Activated CD4-positive, alpha-beta T cell treated with anti-CD3 and anti-CD28 coated beads for 36 hours (primary cell): ENCODE measurements around the gene CRYBA2. TPM values are rescaled to one million over a fixed set of nuclear protein-coding genes. Genes with fewer than 3 reads are reported as not detected.

Experiments used
- ATAC-seq: fragments of 200-7000 bp; cut with Tn5 transposase; one replicate; pipeline ENCODE4 v1.10.0; 2021; ENCODE audit warnings: mild to moderate bottlenecking, moderate library complexity
- CTCF ChIA-PET: fragments of 350-600 bp; sonication (Branson Sonifier 250); formaldehyde crosslinking; loops from one replicate; lab custom pipeline; 2021; ENCODE audit warnings: antibody characterized with exemption; lab: Charles Lee
- POLR2A ChIA-PET: fragments of 350-600 bp; sonication (Branson Sonifier 250); formaldehyde crosslinking; loops from one replicate; lab custom pipeline; 2021; ENCODE audit warnings: antibody characterized with exemption, inconsistent platforms; lab: Charles Lee
- DNase-seq: peaks from one replicate; pipeline ENCODE4 v3.0.0-alpha.2; 2020
- H3K27ac Mint-ChIP-seq: one replicate; pipeline ENCODE4 v1.8.0; 2021; ENCODE audit warnings: mixed read lengths
- H3K27me3 Mint-ChIP-seq: one replicate; pipeline ENCODE4 v1.8.0; 2021; ENCODE audit warnings: mixed read lengths
- H3K36me3 Mint-ChIP-seq: one replicate; pipeline ENCODE4 v1.8.0; 2021; ENCODE audit warnings: low read depth, mixed read lengths
- H3K4me1 Mint-ChIP-seq: one replicate; pipeline ENCODE4 v1.8.0; 2021; ENCODE audit warnings: mixed read lengths
- H3K4me3 Mint-ChIP-seq: one replicate; pipeline ENCODE4 v1.8.0; 2021; ENCODE audit warnings: mild to moderate bottlenecking, moderate library complexity, mixed read lengths
- H3K9me3 Mint-ChIP-seq: one replicate; pipeline ENCODE4 v1.8.0; 2021; ENCODE audit warnings: low read depth, mixed read lengths
- intact Hi-C, 2 experiments: fragments of 100-400 bp; cut with DNase I in 1 of 2; cut with micrococcal nuclease in 1 of 2; formaldehyde crosslinking; loops; one replicate each; pipeline versions ENCODE4 v1.14.2 to v1.15.1; 2022 to 2024; cut with DNase I, micrococcal nuclease
- total RNA-seq, 2 experiments: library from RNA; stranded (reverse); gene quantifications; one replicate each; pipeline ENCODE4 v1.2.3, GENCODE V29; 2021

CRYBA2 gene
- total RNA-seq, 2 experiments from 2014 or later = not detected

GRCh38 chr2:218988164-218988563 is 5.1 kb downstream of the CRYBA2 start:
- no peaks in the 10 kb centered on the region for H3K9me3 Mint-ChIP-seq
- POLR2A ChIA-PET = no interaction called here
- H3K36me3 Mint-ChIP-seq = no peaks in the 10 kb centered on the region
- intact Hi-C loops = loop anchor here in 1 of 2 experiments (10.0 kb wide), 1 partner anchor 317 kb away; the partner anchor contains the start of gene PTPRN
- H3K27me3 Mint-ChIP-seq = peaks cover 76% of the 10 kb centered on the region
- ATAC-seq (no peak), DNase-seq (no peak)
- no peak overlapping the region for H3K27ac Mint-ChIP-seq
- peaks cover 9% of the 10 kb centered on the region for H3K4me1 Mint-ChIP-seq
- no peak overlapping the region for H3K4me3 Mint-ChIP-seq
- CTCF ChIA-PET = interaction anchor here (0.6 to 4.9 kb wide), 4 partner anchors 8 to 151 kb away, joined by 3 to 34 read pairs (median 3); no protein-coding TSS in a partner anchor

GRCh38 chr2:218986148-218986761 is 7.0 kb downstream of the CRYBA2 start:
- Mint-ChIP-seq H3K9me3 (no peaks in the 10 kb centered on the region), H3K36me3 (no peaks in the 10 kb centered on the region), H3K4me1 (peaks cover 18% of the 10 kb centered on the region), H3K27me3 (peaks cover 77% of the 10 kb centered on the region), H3K27ac (no peak overlapping the region), H3K4me3 (no peak overlapping the region)
- DNase-seq = no peak
- ChIA-PET CTCF (interaction anchor here (1.2 kb wide), 1 partner anchor 79 kb away, joined by 3 read pairs; no protein-coding TSS in a partner anchor), POLR2A (no interaction called here)
- intact Hi-C loops = loop anchor here in 1 of 2 experiments (10.0 kb wide), 1 partner anchor 319 kb away; the partner anchor contains the start of gene PTPRN
- no peak for ATAC-seq

DNA sequence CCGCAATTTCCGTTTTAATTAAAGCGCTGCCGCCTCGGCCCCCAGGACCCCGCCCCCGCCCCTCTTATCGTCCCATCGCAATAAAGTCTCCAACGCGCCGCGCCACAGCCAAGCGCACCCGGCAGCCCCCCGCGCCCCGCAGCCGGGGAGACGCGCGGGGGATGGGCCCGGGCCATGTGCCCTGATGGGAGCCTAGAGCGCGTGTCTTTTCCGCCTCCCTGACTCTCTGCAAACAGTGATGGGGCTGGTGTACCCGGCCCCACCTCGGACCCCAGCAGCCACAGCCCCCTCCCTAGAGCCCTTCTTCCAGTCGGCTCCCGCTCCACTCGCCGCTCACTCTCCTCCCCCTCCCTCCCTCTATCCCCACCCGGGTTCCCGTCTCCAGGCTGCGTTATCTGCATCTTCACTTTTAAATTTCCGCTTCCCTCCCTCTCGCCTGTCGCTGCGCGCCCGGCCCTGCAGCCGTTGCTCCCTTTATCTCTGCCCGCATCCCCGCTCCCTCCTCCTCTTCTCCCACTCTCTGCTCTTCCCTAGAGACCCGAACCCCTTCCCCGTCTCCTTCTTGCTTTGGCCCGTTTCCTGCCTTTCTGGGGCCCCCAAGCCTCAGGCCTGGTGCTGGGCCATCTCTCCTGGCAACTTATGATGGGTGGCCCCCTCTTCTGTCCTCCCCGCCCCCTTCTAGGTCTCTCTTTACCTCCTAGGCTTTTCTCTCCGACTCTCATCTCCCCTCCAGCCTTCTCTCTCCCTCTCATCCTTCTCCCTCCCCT is 7.7 kb downstream of the CRYBA2 start:
- DNase-seq = no peak
- intact Hi-C loops = loop anchor here in 1 of 2 experiments (10.0 kb wide), 1 partner anchor 319 kb away; the partner anchor contains the start of gene PTPRN
- H3K4me3 Mint-ChIP-seq = no peak overlapping the region
- no peak overlapping the region for H3K27ac Mint-ChIP-seq
- ATAC-seq = no peak
- ChIA-PET POLR2A (no interaction called here), CTCF (interaction anchor here (5.7 kb wide), 1 partner anchor 11 kb away, joined by 70 read pairs; no protein-coding TSS in a partner anchor)
- peaks cover 75% of the 10 kb centered on the region for H3K27me3 Mint-ChIP-seq
- no peaks in the 10 kb centered on the region for H3K36me3 Mint-ChIP-seq
- H3K9me3 Mint-ChIP-seq = no peaks in the 10 kb centered on the region
- peaks cover 23% of the 10 kb centered on the region for H3K4me1 Mint-ChIP-seq

DNA sequence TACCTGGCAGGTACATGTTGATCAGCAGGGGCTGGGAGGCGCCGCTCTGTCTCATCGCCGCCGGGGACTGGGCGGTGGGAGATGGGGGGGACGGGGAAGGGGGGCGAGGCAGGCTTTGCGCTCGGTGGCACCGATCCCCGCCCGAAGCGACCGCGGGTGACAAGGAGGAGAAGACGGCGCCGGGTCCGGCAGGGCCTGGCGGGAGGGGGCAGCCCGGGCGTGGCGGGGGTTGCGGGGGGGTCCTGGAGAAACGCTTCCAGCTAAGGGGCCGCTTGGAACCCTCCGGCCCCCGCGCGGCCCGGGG is 8.2 kb downstream of the CRYBA2 start, which contains the start of gene FEV:
Gene FEV (minus strand): TSS at position 164 of the 304 bp plus-strand sequence. CDS start 109 bp downstream, at position 55.
- Mint-ChIP-seq H3K27me3 (peaks cover 73% of the 10 kb centered on the region), H3K27ac (no peak within 1 kb of the TSS), H3K4me3 (peak within 1 kb of the TSS; percentile 22), H3K36me3 (no peaks in the 10 kb centered on the region), H3K4me1 (peaks cover 25% of the 10 kb centered on the region), H3K9me3 (no peaks in the 10 kb centered on the region)
- intact Hi-C loops = loop anchor here in 1 of 2 experiments (10.0 kb wide), 1 partner anchor 320 kb away; the partner anchor contains the start of gene PTPRN
- CTCF ChIA-PET = interaction anchor here (5.7 kb wide), 1 partner anchor 11 kb away, joined by 70 read pairs; no protein-coding TSS in a partner anchor
- POLR2A ChIA-PET = no interaction called here
- ATAC-seq (no peak), DNase-seq (no peak)

DNA sequence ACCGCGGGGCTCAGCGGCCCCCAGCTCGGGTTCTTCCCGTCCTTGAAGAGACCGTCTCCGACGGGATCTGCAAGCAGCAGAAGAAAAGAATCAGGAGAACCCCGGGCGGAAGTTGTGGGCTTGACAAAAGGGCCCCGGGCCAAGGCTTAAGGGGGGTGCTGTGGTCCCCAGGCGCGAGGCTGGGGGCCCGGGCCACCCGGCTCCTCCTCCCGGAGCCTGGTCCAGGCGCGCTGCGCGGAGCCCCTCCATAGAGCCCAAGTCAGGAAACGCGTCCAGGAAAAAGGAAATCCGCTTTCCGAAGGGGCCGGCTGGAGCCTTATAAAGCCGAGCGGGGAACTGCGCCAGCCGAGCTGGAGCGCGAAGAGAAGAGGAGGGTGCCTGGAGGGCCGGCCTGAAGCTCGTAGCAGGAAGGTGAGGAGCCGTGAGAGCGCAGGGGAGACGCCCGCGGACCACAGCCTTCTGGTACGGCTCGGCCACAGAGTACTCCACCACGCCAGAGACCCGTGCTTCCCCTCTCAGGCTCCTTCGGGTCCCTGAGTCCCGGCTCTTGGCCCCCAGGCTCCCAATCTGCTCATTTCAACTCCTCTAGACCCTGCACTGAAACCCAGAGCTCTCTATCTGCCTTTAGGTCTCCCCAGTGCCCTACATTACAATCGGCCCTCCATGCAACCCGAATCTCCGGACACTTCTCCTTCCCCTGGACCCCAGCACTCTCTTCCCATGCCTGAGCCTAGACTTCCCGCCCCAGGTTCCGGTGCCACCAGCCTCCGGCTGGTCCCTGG is 8.8 kb downstream of the CRYBA2 start:
- CTCF ChIA-PET = interaction anchor here (0.7 to 5.7 kb wide), 3 partner anchors 12 to 570 kb away, joined by 3 to 70 read pairs (median 3); no protein-coding TSS in a partner anchor
- no peak for DNase-seq
- H3K4me3 Mint-ChIP-seq = peak overlapping the region; percentile 22

DNA sequence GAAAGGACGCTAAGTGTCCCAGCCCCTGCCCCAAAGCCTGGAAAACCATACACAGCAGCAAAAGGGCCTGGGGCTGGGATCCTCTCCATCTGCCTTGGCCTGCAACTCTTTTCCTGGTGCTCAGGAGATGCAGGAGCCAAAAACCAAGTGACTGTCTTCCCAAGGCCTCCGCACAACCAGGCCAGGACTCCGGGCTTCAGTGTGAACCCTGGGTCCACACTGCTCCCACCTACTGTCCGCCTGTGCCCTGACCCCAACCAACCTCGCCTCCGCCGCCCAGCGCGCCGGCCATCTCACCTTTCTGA is 9.3 kb downstream of the CRYBA2 start:
- ChIA-PET POLR2A (no interaction called here), CTCF (interaction anchor here (0.7 to 5.7 kb wide), 3 partner anchors 12 to 569 kb away, joined by 3 to 70 read pairs (median 3); no protein-coding TSS in a partner anchor)
- peaks cover 62% of the 10 kb centered on the region for H3K27me3 Mint-ChIP-seq
- intact Hi-C loops = loop anchor here (5.0 to 10.0 kb wide), 3 partner anchors 112 to 321 kb away; partner anchors contain the start of gene PTPRN (in 1 of the 2)
- no peak overlapping the region for H3K4me3 Mint-ChIP-seq
- H3K27ac Mint-ChIP-seq = no peak overlapping the region
- H3K36me3 Mint-ChIP-seq = no peaks in the 10 kb centered on the region
- ATAC-seq (no peak), DNase-seq (no peak)
- no peaks in the 10 kb centered on the region for H3K9me3 Mint-ChIP-seq
- peaks cover 28% of the 10 kb centered on the region for H3K4me1 Mint-ChIP-seq

More for the DNA sequence above, 8.8 kb downstream of the CRYBA2 start:
- Mint-ChIP-seq H3K9me3 (no peaks in the 10 kb centered on the region), H3K27ac (no peak overlapping the region), H3K27me3 (peaks cover 67% of the 10 kb centered on the region), H3K36me3 (no peaks in the 10 kb centered on the region), H3K4me1 (peaks cover 28% of the 10 kb centered on the region)
- ATAC-seq = no peak
- POLR2A ChIA-PET = no interaction called here
- intact Hi-C loops = loop anchor here (5.0 to 10.0 kb wide), 3 partner anchors 112 to 320 kb away; partner anchors contain the start of gene PTPRN (in 1 of the 2)

DNA sequence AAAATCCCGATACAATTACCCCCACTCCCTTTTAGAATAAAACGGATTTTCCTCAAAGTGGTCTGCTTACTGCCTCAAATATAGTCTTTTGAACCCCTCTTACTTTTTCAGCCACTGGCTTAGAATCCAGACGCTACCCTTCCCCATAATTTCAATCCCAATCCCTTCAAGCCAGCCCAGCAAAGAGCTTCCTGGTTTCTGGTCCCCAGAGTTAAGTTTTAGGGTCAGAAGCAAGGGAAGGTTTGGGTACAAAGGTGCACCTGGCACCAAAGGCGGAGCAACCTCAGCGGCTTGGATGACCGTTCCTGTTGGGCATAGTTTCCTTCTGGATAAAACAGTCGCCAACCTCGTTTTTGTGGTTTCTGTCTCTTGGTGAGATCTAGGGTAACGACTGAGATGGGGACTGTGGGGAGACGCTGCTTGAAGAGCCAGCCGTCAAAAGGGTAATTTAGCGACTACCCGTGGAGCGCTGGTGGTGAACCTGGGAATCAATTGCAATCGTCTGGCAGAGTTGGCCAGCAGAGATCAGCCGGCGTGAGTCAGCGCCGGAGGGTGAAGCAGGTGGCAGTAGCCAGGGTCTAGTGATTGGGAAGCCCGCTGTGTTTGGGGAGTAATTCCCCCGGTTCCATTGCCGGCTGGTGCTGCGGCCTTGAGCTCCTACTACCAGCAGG is 9.8 kb downstream of the CRYBA2 start:
- POLR2A ChIA-PET = no interaction called here
- H3K27ac Mint-ChIP-seq = no peak overlapping the region
- H3K9me3 Mint-ChIP-seq = no peaks in the 10 kb centered on the region

GRCh38 chr2:218982586-218983262 is 10.5 kb downstream of the CRYBA2 start:
- Mint-ChIP-seq H3K27ac (no peak overlapping the region), H3K36me3 (no peaks in the 10 kb centered on the region), H3K27me3 (peaks cover 61% of the 10 kb centered on the region), H3K9me3 (no peaks in the 10 kb centered on the region), H3K4me3 (no peak overlapping the region), H3K4me1 (peaks cover 28% of the 10 kb centered on the region)
- POLR2A ChIA-PET = no interaction called here
- ATAC-seq (no peak), DNase-seq (no peak)
- intact Hi-C loops = loop anchor here (5.0 to 10.0 kb wide), 3 partner anchors 110 to 322 kb away; partner anchors contain the start of gene PTPRN (in 1 of the 2)
- CTCF ChIA-PET = interaction anchor here (0.7 to 5.7 kb wide), 8 partner anchors 13 to 172 kb away, joined by 3 to 70 read pairs (median 6); no protein-coding TSS in a partner anchor

More for the DNA sequence above, 9.8 kb downstream of the CRYBA2 start:
- Mint-ChIP-seq H3K4me1 (peaks cover 28% of the 10 kb centered on the region), H3K27me3 (peaks cover 60% of the 10 kb centered on the region), H3K36me3 (no peaks in the 10 kb centered on the region), H3K4me3 (no peak overlapping the region)
- intact Hi-C loops = loop anchor here (5.0 to 10.0 kb wide), 3 partner anchors 111 to 321 kb away; partner anchors contain the start of gene PTPRN (in 1 of the 2)
- ATAC-seq = no peak
- CTCF ChIA-PET = interaction anchor here (0.7 to 5.7 kb wide), 7 partner anchors 13 to 569 kb away, joined by 3 to 70 read pairs (median 4); no protein-coding TSS in a partner anchor
- no peak for DNase-seq

- Mint-ChIP-seq H3K27ac (no peak overlapping the region), H3K27me3 (peaks cover 58% of the 10 kb centered on the region), H3K4me3 (no peak overlapping the region), H3K9me3 (no peaks in the 10 kb centered on the region), H3K36me3 (no peaks in the 10 kb centered on the region), H3K4me1 (peaks cover 28% of the 10 kb centered on the region)
- ChIA-PET POLR2A (no interaction called here), CTCF (interaction anchor here (0.6 to 5.7 kb wide), 13 partner anchors 8 to 178 kb away, joined by 3 to 70 read pairs (median 5); no protein-coding TSS in a partner anchor)
- DNase-seq = peak; percentile 68
- intact Hi-C loops = loop anchor here (1.0 to 10.0 kb wide), 7 partner anchors 13 to 323 kb away; partner anchors contain the start of gene PTPRN (in 1 of the 2)
- peak; percentile 44 for ATAC-seq
These were observed 11.2 kb downstream of the CRYBA2 start for GRCh38 chr2:218981881-218982585.
